Measurements from ENCODE around the gene OR9Q1. TPM values are rescaled to one million over a fixed set of nuclear protein-coding genes. Genes with fewer than 3 reads are reported as not detected.

OR9Q1 gene
- total RNA-seq, 1 experiment from 2014 or later = not detected

GRCh38 chr11:58177409-58178054 is 153.9 kb downstream of the OR9Q1 start:
- H3K9me2 ChIP-seq (replicated peaks; ENCODE audit: low read length) = no peaks in the 10 kb centered on the region
- no peaks in the 10 kb centered on the region for H3K36me3 ChIP-seq (ENCODE audit: low read depth, low read length)
- intact Hi-C loops (cut with micrococcal nuclease) = no loop called here
- H3K4me1 ChIP-seq (ENCODE audit: insufficient read depth, low read length) = no peaks in the 10 kb centered on the region
- TF ChIP-seq CTCF (conservative IDR thresholded peaks at IDR 0.05; ENCODE audit: low read depth, low read length) = no peak
- no peak for TF ChIP-seq EZH2 (IDR thresholded peaks at IDR 0.05; ENCODE audit: low read length, unreplicated experiment)
- no peak for TF ChIP-seq EZH2phosphoT487 (IDR thresholded peaks at IDR 0.05; ENCODE audit: borderline replicate concordance, low read length)
- DNase-seq (no peak), ATAC-seq (no peak)
- no peak overlapping the region for H3K4me3 ChIP-seq (ENCODE audit: low read length)
- no peaks in the 10 kb centered on the region for H4K20me1 ChIP-seq (ENCODE audit: low read length)
- H3K9ac ChIP-seq (ENCODE audit: low read length) = no peak overlapping the region
- ChIA-PET CTCF (no interaction called here), POLR2A (ENCODE audit: unreplicated experiment) (no interaction called here)
- BruUV-seq (replicated peaks) = no TSS peak
- no peak overlapping the region for H2AFZ ChIP-seq (ENCODE audit: low read length)
- H3K4me2 ChIP-seq (ENCODE audit: low read length) = no peak overlapping the region
- H3F3A ChIP-seq (ENCODE audit: low read length, unreplicated experiment) = no peaks in the 10 kb centered on the region
- H3K27me3 ChIP-seq (ENCODE audit: low read length) = peaks cover 49% of the 10 kb centered on the region
- no peaks in the 10 kb centered on the region for H3K9me3 ChIP-seq (ENCODE audit: low read length)
- H3K27ac ChIP-seq (ENCODE audit: low read length) = no peak overlapping the region
- no peaks in the 10 kb centered on the region for H3K79me2 ChIP-seq (ENCODE audit: low read length)

- intact Hi-C loops (cut with micrococcal nuclease) = no loop called here
- ATAC-seq = no peak
- POLR2A ChIA-PET (ENCODE audit: unreplicated experiment) = no interaction called here
- Histone ChIP-seq H3K9ac (ENCODE audit: low read length) (no peak overlapping the region), H3K27ac (ENCODE audit: low read length) (no peak overlapping the region), H3K4me2 (ENCODE audit: low read length) (no peak overlapping the region), H3K79me2 (ENCODE audit: low read length) (no peaks in the 10 kb centered on the region), H3K9me3 (ENCODE audit: low read length) (no peaks in the 10 kb centered on the region), H3K9me2 (replicated peaks; ENCODE audit: low read length) (no peaks in the 10 kb centered on the region), H3K4me3 (ENCODE audit: low read length) (no peak overlapping the region), H3K4me1 (ENCODE audit: insufficient read depth, low read length) (no peaks in the 10 kb centered on the region), H3K36me3 (ENCODE audit: low read depth, low read length) (no peaks in the 10 kb centered on the region), H2AFZ (ENCODE audit: low read length) (no peak overlapping the region), H3K27me3 (ENCODE audit: low read length) (peaks cover 49% of the 10 kb centered on the region), H3F3A (ENCODE audit: low read length, unreplicated experiment) (no peaks in the 10 kb centered on the region), H4K20me1 (ENCODE audit: low read length) (no peaks in the 10 kb centered on the region)
- no peak for DNase-seq
- no peak for TF ChIP-seq CTCF (conservative IDR thresholded peaks at IDR 0.05; ENCODE audit: low read depth, low read length)
- TF ChIP-seq EZH2 (IDR thresholded peaks at IDR 0.05; ENCODE audit: low read length, unreplicated experiment) = no peak
- BruUV-seq (replicated peaks) = no TSS peak
- CTCF ChIA-PET = no interaction called here
Observed at GRCh38 chr11:58178444-58178843, 154.8 kb downstream of the OR9Q1 start.

- no TSS peak for BruUV-seq (replicated peaks)
- Histone ChIP-seq H3F3A (ENCODE audit: low read length, unreplicated experiment) (no peaks in the 10 kb centered on the region), H3K9ac (ENCODE audit: low read length) (no peak overlapping the region), H3K9me2 (replicated peaks; ENCODE audit: low read length) (no peaks in the 10 kb centered on the region), H3K4me2 (ENCODE audit: low read length) (no peak overlapping the region), H3K9me3 (ENCODE audit: low read length) (no peaks in the 10 kb centered on the region), H3K4me3 (ENCODE audit: low read length) (no peak overlapping the region), H3K27me3 (ENCODE audit: low read length) (peaks cover 39% of the 10 kb centered on the region), H3K79me2 (ENCODE audit: low read length) (no peaks in the 10 kb centered on the region), H3K27ac (ENCODE audit: low read length) (no peak overlapping the region), H4K20me1 (ENCODE audit: low read length) (no peaks in the 10 kb centered on the region), H3K36me3 (ENCODE audit: low read depth, low read length) (no peaks in the 10 kb centered on the region), H3K4me1 (ENCODE audit: insufficient read depth, low read length) (no peaks in the 10 kb centered on the region), H2AFZ (ENCODE audit: low read length) (no peak overlapping the region)
- CTCF ChIA-PET = no interaction called here
- ATAC-seq (no peak), DNase-seq (no peak)
- intact Hi-C loops (cut with micrococcal nuclease) = no loop called here
- TF ChIP-seq CTCF (conservative IDR thresholded peaks at IDR 0.05; ENCODE audit: low read depth, low read length) = no peak
- TF ChIP-seq EZH2phosphoT487 (IDR thresholded peaks at IDR 0.05; ENCODE audit: borderline replicate concordance, low read length) = no peak
- no peak for TF ChIP-seq EZH2 (IDR thresholded peaks at IDR 0.05; ENCODE audit: low read length, unreplicated experiment)
- POLR2A ChIA-PET (ENCODE audit: unreplicated experiment) = no interaction called here
Observed at GRCh38 chr11:58179648-58180047, 156.0 kb downstream of the OR9Q1 start.
